HepG2 (cell line): ENCODE results near the gene CELSR2. TPM values are rescaled to one million over a fixed set of nuclear protein-coding genes. Genes with fewer than 3 reads are reported as not detected.

Source experiments
- ARNT2 ChIP-seq: sonication (generic); formaldehyde crosslinking; IDR thresholded peaks from 2 replicates; pipeline ENCODE4 v1.8.0; 2022; ENCODE audit warnings: mild to moderate bottlenecking, low read depth, missing genetic modification reagents, moderate library complexity
- CEBPG ChIP-seq: IDR thresholded peaks from 2 replicates; pipeline ENCODE4 v1.6.1; 2016
- ETV6 ChIP-seq: sonication (generic); formaldehyde crosslinking; conservative IDR thresholded peaks from 2 replicates; pipeline ENCODE4 v1.4.0; 2020; ENCODE audit warnings: missing genetic modification reagents
- KDM5A ChIP-seq: fragments of 200-600 bp; sonication (generic); IDR thresholded peaks from 2 replicates; pipeline ENCODE4 v1.7.0; 2018; ENCODE audit warnings: antibody characterized with exemption, mild to moderate bottlenecking, low read length, borderline replicate concordance
- KLF11 ChIP-seq: IDR thresholded peaks from 2 replicates; pipeline ENCODE4 v1.6.1; 2016; ENCODE audit warnings: missing compliant biosample characterization
- KLF13 ChIP-seq: sonication (generic); formaldehyde crosslinking; IDR thresholded peaks from 2 replicates; pipeline ENCODE4 v1.4.0; 2020; ENCODE audit warnings: mild to moderate bottlenecking, missing genetic modification reagents
- MTA1 ChIP-seq: sonication (generic); formaldehyde crosslinking; IDR thresholded peaks from 2 replicates; pipeline ENCODE4 v1.4.0; 2020; ENCODE audit warnings: missing genetic modification reagents, mild to moderate bottlenecking, borderline replicate concordance
- MXD4 ChIP-seq: IDR thresholded peaks from 2 replicates; pipeline ENCODE4 v1.6.1; 2016; ENCODE audit warnings: mild to moderate bottlenecking, missing biosample characterization, missing genetic modification reagents
- MYNN ChIP-seq: sonication (generic); formaldehyde crosslinking; IDR thresholded peaks from 2 replicates; pipeline ENCODE4 v1.4.0; 2020; ENCODE audit warnings: mild to moderate bottlenecking, low read depth, missing genetic modification reagents
- MYPOP ChIP-seq: sonication (generic); formaldehyde crosslinking; IDR thresholded peaks from 2 replicates; pipeline ENCODE4 v1.8.1; 2023; ENCODE audit warnings: mild to moderate bottlenecking, moderate library complexity, missing genetic modification reagents
- NFATC3 ChIP-seq: sonication (generic); formaldehyde crosslinking; IDR thresholded peaks from 2 replicates; pipeline ENCODE4 v1.5.1; 2020; ENCODE audit warnings: mild to moderate bottlenecking, missing genetic modification reagents
- PAF1 ChIP-seq: IDR thresholded peaks from 2 replicates; pipeline ENCODE4 v1.6.1; 2016; ENCODE audit warnings: missing genetic modification reagents, missing compliant biosample characterization
- POGZ ChIP-seq: sonication (generic); formaldehyde crosslinking; IDR thresholded peaks from 2 replicates; pipeline ENCODE4 v1.4.0; 2020; ENCODE audit warnings: mild to moderate bottlenecking, missing genetic modification reagents
- RFX3 ChIP-seq: IDR thresholded peaks from 2 replicates; pipeline ENCODE4 v1.6.1; 2016; ENCODE audit warnings: missing biosample characterization, missing genetic modification reagents
- SMAD9 ChIP-seq: sonication (generic); formaldehyde crosslinking; IDR thresholded peaks from 2 replicates; pipeline ENCODE4 v1.5.1; 2020; ENCODE audit warnings: mild to moderate bottlenecking, missing genetic modification reagents
- STAT5B ChIP-seq: sonication (generic); formaldehyde crosslinking; IDR thresholded peaks from 2 replicates; pipeline ENCODE4 v1.4.0; 2020; ENCODE audit warnings: missing genetic modification reagents
- TRIM24 ChIP-seq: sonication (generic); formaldehyde crosslinking; IDR thresholded peaks from 2 replicates; pipeline ENCODE4 v1.8.0; 2022; ENCODE audit warnings: mild to moderate bottlenecking, missing genetic modification reagents
- ZBTB2 ChIP-seq: sonication (generic); formaldehyde crosslinking; IDR thresholded peaks from 2 replicates; pipeline ENCODE4 v1.8.0; 2022; ENCODE audit warnings: low read depth, missing genetic modification reagents
- ZNF441 ChIP-seq: sonication (generic); formaldehyde crosslinking; IDR thresholded peaks from 2 replicates; pipeline ENCODE4 v1.7.0; 2021; ENCODE audit warnings: missing genetic modification reagents, borderline replicate concordance
- ZNF468 ChIP-seq: sonication (generic); formaldehyde crosslinking; IDR thresholded peaks from 2 replicates; pipeline ENCODE4 v1.8.0; 2022; ENCODE audit warnings: mild to moderate bottlenecking, moderate library complexity, missing genetic modification reagents
- ZNF501 ChIP-seq: sonication (generic); formaldehyde crosslinking; IDR thresholded peaks from 2 replicates; pipeline ENCODE4 v1.5.1; 2020; ENCODE audit warnings: mild to moderate bottlenecking, moderate library complexity, missing genetic modification reagents
- polyA plus RNA-seq, 8 experiments: library from polyadenylated mRNA; depleted of rRNA in 3 of 8; stranded (reverse) in 7 of 8; unstranded in 1 of 8; fragments of >200 nt; fragmentation: Illumina TruSeq in 4 of 8; extraction: Trizol in 4 of 8; gene quantifications; 2 replicates each; pipeline versions ENCODE4 v1.2.1 to v1.2.3, GENCODE V29; 2011 to 2016; ENCODE audit warnings: low read depth in 4 of 8, missing spikeins in 1 of 8, mixed read lengths in 1 of 8; ENCODE audit not compliant: insufficient read depth in 1 of 8
- total RNA-seq, 5 experiments: library from RNA; depleted of rRNA; stranded (reverse); fragments of >200 nt; fragmentation: Illumina TruSeq; extraction: Trizol; gene quantifications; 2 replicates each; pipeline ENCODE4 v1.2.3, GENCODE V29; 2016; ENCODE audit warnings: low read depth in 1 of 5
- TF ChIP-seq, protein P1 (sequence below), 2 experiments: sonication (generic) in 1 of 2; formaldehyde crosslinking in 1 of 2; IDR thresholded peaks; 2 replicates each; pipeline versions ENCODE4 v1.5.1 to v1.6.1; 2011 to 2020; ENCODE audit warnings: borderline replicate concordance in 1 of 2, low read depth in 1 of 2, low read length in 1 of 2, mild to moderate bottlenecking in 1 of 2, missing genetic modification reagents in 1 of 2, moderate library complexity in 1 of 2
- TF ChIP-seq, protein P2 (sequence below): sonication (generic); formaldehyde crosslinking; IDR thresholded peaks from 2 replicates; pipeline ENCODE4 v1.4.0; 2020; ENCODE audit warnings: missing genetic modification reagents, borderline replicate concordance
- TF ChIP-seq, protein P3 (sequence below): sonication (generic); formaldehyde crosslinking; IDR thresholded peaks from 2 replicates; pipeline ENCODE4 v1.8.0; 2022; ENCODE audit warnings: mild to moderate bottlenecking, missing genetic modification reagents, moderate library complexity

The CELSR2 gene
- total and polyA plus RNA-seq, 2 of the 13 experiments (the other 11 are each of a cell fraction or from before 2014, with no cell fraction given): 4.0 to 6.6 TPM

GRCh38 chr1:109253803-109254620 lies 4.7 kb downstream of the CELSR2 start (continued):
- TF ChIP-seq ZBTB2 (CRISPR knock-in tag): no peak
- no peak for TF ChIP-seq POGZ (CRISPR knock-in tag)
- no peak for TF ChIP-seq NFATC3 (CRISPR knock-in tag)
- TF ChIP-seq KLF11 (CRISPR knock-in tag): no peak
- no peak for TF ChIP-seq MXD4 (CRISPR knock-in tag)
- no peak for TF ChIP-seq KDM5A
- TF ChIP-seq, protein P1, sequence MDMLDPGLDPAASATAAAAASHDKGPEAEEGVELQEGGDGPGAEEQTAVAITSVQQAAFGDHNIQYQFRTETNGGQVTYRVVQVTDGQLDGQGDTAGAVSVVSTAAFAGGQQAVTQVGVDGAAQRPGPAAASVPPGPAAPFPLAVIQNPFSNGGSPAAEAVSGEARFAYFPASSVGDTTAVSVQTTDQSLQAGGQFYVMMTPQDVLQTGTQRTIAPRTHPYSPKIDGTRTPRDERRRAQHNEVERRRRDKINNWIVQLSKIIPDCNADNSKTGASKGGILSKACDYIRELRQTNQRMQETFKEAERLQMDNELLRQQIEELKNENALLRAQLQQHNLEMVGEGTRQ (IDR thresholded peaks at IDR 0.05; ENCODE audit: low read depth, low read length): no peak
- TF ChIP-seq, protein P1 (CRISPR knock-in tag; IDR thresholded peaks at IDR 0.05; ENCODE audit: borderline replicate concordance): no peak
- TF ChIP-seq MTA1: peak; percentile 65; the same call in 1 of the 2 replicates
- no peak for TF ChIP-seq KLF13
- no peak for TF ChIP-seq ZNF468 (CRISPR knock-in tag)
- TF ChIP-seq, protein P2, sequence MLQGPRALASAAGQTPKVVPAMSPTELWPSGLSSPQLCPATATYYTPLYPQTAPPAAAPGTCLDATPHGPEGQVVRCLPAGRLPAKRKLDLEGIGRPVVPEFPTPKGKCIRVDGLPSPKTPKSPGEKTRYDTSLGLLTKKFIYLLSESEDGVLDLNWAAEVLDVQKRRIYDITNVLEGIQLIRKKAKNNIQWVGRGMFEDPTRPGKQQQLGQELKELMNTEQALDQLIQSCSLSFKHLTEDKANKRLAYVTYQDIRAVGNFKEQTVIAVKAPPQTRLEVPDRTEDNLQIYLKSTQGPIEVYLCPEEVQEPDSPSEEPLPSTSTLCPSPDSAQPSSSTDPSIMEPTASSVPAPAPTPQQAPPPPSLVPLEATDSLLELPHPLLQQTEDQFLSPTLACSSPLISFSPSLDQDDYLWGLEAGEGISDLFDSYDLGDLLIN (CRISPR knock-in tag): no peak
- no peak for TF ChIP-seq TRIM24 (CRISPR knock-in tag)
- no peak for TF ChIP-seq MYNN (CRISPR knock-in tag)
- no peak for TF ChIP-seq CEBPG (CRISPR knock-in tag)
- TF ChIP-seq MYPOP (CRISPR knock-in tag): no peak
- TF ChIP-seq PAF1: no peak
- TF ChIP-seq, protein P3, sequence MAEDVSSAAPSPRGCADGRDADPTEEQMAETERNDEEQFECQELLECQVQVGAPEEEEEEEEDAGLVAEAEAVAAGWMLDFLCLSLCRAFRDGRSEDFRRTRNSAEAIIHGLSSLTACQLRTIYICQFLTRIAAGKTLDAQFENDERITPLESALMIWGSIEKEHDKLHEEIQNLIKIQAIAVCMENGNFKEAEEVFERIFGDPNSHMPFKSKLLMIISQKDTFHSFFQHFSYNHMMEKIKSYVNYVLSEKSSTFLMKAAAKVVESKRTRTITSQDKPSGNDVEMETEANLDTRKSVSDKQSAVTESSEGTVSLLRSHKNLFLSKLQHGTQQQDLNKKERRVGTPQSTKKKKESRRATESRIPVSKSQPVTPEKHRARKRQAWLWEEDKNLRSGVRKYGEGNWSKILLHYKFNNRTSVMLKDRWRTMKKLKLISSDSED: no peak
- TF ChIP-seq ARNT2: no peak
- no peak for TF ChIP-seq ZNF441
- TF ChIP-seq STAT5B (CRISPR knock-in tag): no peak
- TF ChIP-seq ZNF501: no peak
- TF ChIP-seq SMAD9: no peak
- TF ChIP-seq ETV6 (CRISPR knock-in tag): no peak
- TF ChIP-seq RFX3 (CRISPR knock-in tag): no peak
